ENCODE data around the gene TENM4. TPM values are rescaled to one million over a fixed set of nuclear protein-coding genes. Genes with fewer than 3 reads are reported as not detected.
A peak's percentile ranks its signal among the peaks of the same experiment; 100 is the strongest.

Gene TENM4
- total RNA-seq, 1 experiment from 2014 or later: 0.39 TPM

- POLR2A ChIA-PET: no interaction called here
Measured at GRCh38 chr11:78838417-78838816, 602.4 kb downstream of the TENM4 start.

GRCh38 chr11:78835646-78836045, 605.2 kb downstream of the TENM4 start:
- Histone ChIP-seq H3K36me3 (ENCODE audit: control insufficient read depth, insufficient read depth, low read length) (no peaks in the 10 kb centered on the region), H3K4me1 (ENCODE audit: control insufficient read depth, insufficient read depth, low read length) (no peaks in the 10 kb centered on the region), H3K27me3 (ENCODE audit: control insufficient read depth, insufficient read depth, low read length) (peaks cover 8% of the 10 kb centered on the region), H3K9me3 (ENCODE audit: control insufficient read depth, insufficient read depth, low read depth, low read length) (no peaks in the 10 kb centered on the region), H3K4me3 (ENCODE audit: low read depth in 2 of 2, low read length in 2 of 2) (no peak overlapping the region), H3K27ac (ENCODE audit: low read length) (no peak overlapping the region)
- in situ Hi-C loops (cut with HindIII; ENCODE audit: low pct_unique_long_range_greater_than_20kb, low sequenced_read_pairs): no loop called here
- CTCF ChIA-PET: no interaction called here
- no TSS peak for BruUV-seq (replicated peaks)
- TF ChIP-seq SIN3A (IDR thresholded peaks at IDR 0.05; ENCODE audit: borderline replicate concordance, insufficient read depth, low read depth, low read length) (no peak), TCF7L2 (IDR thresholded peaks at IDR 0.05; ENCODE audit: low read depth, low read length) (no peak), REST (IDR thresholded peaks at IDR 0.05; ENCODE audit: insufficient read depth in 1 of 2, low read depth in 2 of 2, low read length in 1 of 2) (no peak), POLR2AphosphoS5 (IDR thresholded peaks at IDR 0.05; ENCODE audit: low read depth, low read length) (no peak), CTCF (IDR thresholded peaks at IDR 0.05) (no peak)
- POLR2A ChIA-PET: no interaction called here
- no peak for DNase-seq (ENCODE audit: low read depth, low spot score)
- no peak for ATAC-seq
- intact Hi-C loops (cut with micrococcal nuclease; ENCODE audit: unreplicated experiment): no loop called here

More at GRCh38 chr11:78838417-78838816, 602.4 kb downstream of the TENM4 start:
- no peak overlapping the region for H3K27ac ChIP-seq (ENCODE audit: low read length)
- intact Hi-C loops (cut with micrococcal nuclease; ENCODE audit: unreplicated experiment) (no loop called here), in situ Hi-C loops (cut with HindIII; ENCODE audit: low pct_unique_long_range_greater_than_20kb, low sequenced_read_pairs) (no loop called here)
- H3K4me1 ChIP-seq (ENCODE audit: control insufficient read depth, insufficient read depth, low read length): no peaks in the 10 kb centered on the region
- no peaks in the 10 kb centered on the region for H3K9me3 ChIP-seq (ENCODE audit: control insufficient read depth, insufficient read depth, low read depth, low read length)
- H3K27me3 ChIP-seq (ENCODE audit: control insufficient read depth, insufficient read depth, low read length): peaks cover 8% of the 10 kb centered on the region
- DNase-seq (ENCODE audit: low read depth, low spot score) (no peak), ATAC-seq (no peak)
- H3K4me3 ChIP-seq (ENCODE audit: low read depth in 2 of 2, low read length in 2 of 2): no peak overlapping the region
- TF ChIP-seq POLR2AphosphoS5 (IDR thresholded peaks at IDR 0.05; ENCODE audit: low read depth, low read length) (no peak), CTCF (IDR thresholded peaks at IDR 0.05) (peak; percentile 40; the same call in 1 of the 2 replicates)
- no peaks in the 10 kb centered on the region for H3K36me3 ChIP-seq (ENCODE audit: control insufficient read depth, insufficient read depth, low read length)
- CTCF ChIA-PET: no interaction called here
- no TSS peak for BruUV-seq (replicated peaks)
